Activated CD8-positive, alpha-beta T cell treated with anti-CD3 and anti-CD28 coated beads for 36 hours (primary cell): ENCODE measurements around the gene CDKN1B. TPM values are rescaled to one million over a fixed set of nuclear protein-coding genes. Genes with fewer than 3 reads are reported as not detected.

Experiments
- ATAC-seq: fragments of 200-7000 bp; cut with Tn5 transposase; one replicate; pipeline ENCODE4 v1.10.0; 2021; ENCODE audit warnings: mild to moderate bottlenecking, moderate library complexity
- CTCF ChIA-PET: fragments of 350-600 bp; sonication (Branson Sonifier 250); formaldehyde crosslinking; loops from one replicate; lab custom pipeline; 2021; ENCODE audit warnings: antibody characterized with exemption; lab: Charles Lee
- POLR2A ChIA-PET: fragments of 350-600 bp; sonication (Branson Sonifier 250); formaldehyde crosslinking; loops from one replicate; lab custom pipeline; 2021; ENCODE audit warnings: antibody characterized with exemption; lab: Charles Lee
- DNase-seq: peaks from one replicate; pipeline ENCODE4 v3.0.0-alpha.2; 2020
- H3K27ac Mint-ChIP-seq: one replicate; pipeline ENCODE4 v1.8.0; 2021; ENCODE audit warnings: mild to moderate bottlenecking, mixed read lengths
- H3K27me3 Mint-ChIP-seq: one replicate; pipeline ENCODE4 v1.8.0; 2021; ENCODE audit warnings: mixed read lengths
- H3K36me3 Mint-ChIP-seq: one replicate; pipeline ENCODE4 v1.8.0; 2021; ENCODE audit warnings: low read depth, mixed read lengths
- H3K4me1 Mint-ChIP-seq: one replicate; pipeline ENCODE4 v1.8.0; 2021; ENCODE audit warnings: low read depth, mixed read lengths
- H3K4me3 Mint-ChIP-seq: one replicate; pipeline ENCODE4 v1.8.0; 2021; ENCODE audit warnings: mild to moderate bottlenecking, moderate library complexity, mixed read lengths
- H3K9me3 Mint-ChIP-seq: one replicate; pipeline ENCODE4 v1.8.0; 2021; ENCODE audit warnings: mixed read lengths
- intact Hi-C: fragments of 100-400 bp; cut with micrococcal nuclease; formaldehyde crosslinking; loops from one replicate; pipeline ENCODE4 v1.10.0; 2022
- total RNA-seq, 2 experiments: library from RNA; stranded (reverse); gene quantifications; one replicate each; pipeline ENCODE4 v1.2.3, GENCODE V29; 2021
- TF ChIP-seq, protein P1 (sequence below): fragments of 200-600 bp; IDR thresholded peaks from one replicate; pipeline ENCODE4 v1.8.0; 2022; ENCODE audit warnings: antibody characterized with exemption, mild to moderate bottlenecking

Gene CDKN1B
- total RNA-seq, 2 experiments from 2014 or later: 39.9 to 40.8 TPM

DNA sequence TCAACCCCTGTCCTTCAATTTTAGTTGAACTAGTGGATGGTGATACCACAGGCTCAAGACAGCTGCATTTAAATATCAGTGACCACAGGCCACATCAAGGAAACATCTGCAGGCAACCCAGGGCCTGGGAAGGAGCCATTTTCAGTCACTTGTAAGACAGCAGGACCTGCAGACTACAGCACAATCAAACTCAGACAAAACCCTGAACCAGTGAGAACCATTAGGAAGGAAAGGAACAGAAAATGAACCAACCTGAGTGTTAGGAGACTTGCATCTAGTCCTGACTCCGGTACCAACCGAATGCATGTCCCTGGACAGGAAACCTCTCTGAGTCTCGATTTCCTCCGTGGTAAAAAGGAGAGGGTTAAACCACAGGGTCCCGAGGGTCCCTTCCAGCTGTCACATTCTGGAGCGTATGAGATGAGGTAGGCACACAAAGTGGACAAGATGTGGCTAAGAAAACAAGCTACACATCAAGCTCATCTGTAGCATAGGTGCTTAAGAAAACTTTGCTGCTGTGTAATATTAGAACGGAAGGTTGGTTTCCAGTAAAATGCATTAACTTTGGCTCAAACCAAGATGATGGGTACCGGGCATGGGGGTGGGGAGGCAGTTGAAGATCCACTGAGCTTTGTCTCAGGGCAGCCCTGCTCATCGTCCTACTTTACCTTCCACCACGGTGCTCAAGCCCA is 1.6 kb upstream of the CDKN1B start:
- H3K27ac Mint-ChIP-seq: peak overlapping the region; percentile 95
- ChIA-PET POLR2A (interaction anchor here (0.8 to 9.8 kb wide), 8 partner anchors 9 to 358 kb away, joined by 3 to 151 read pairs (median 14); partner anchors contain the start of genes BORCS5, DUSP16 and GPR19), CTCF (interaction anchor here (0.5 to 4.4 kb wide), 10 partner anchors 11 to 987 kb away, joined by 3 to 35 read pairs (median 4); no protein-coding TSS in a partner anchor)
- peak overlapping the region; percentile 77 for H3K4me3 Mint-ChIP-seq
- ATAC-seq (peak; percentile 13), DNase-seq (peak; percentile 77)
- no peaks in the 10 kb centered on the region for H3K27me3 Mint-ChIP-seq
- no peaks in the 10 kb centered on the region for H3K9me3 Mint-ChIP-seq
- peaks cover 31% of the 10 kb centered on the region for H3K36me3 Mint-ChIP-seq
- intact Hi-C loops: loop anchor here (2.0 kb wide), 1 partner anchor 19 kb away; the partner anchor contains the start of gene GPR19
- H3K4me1 Mint-ChIP-seq: peaks cover 41% of the 10 kb centered on the region
- TF ChIP-seq, protein P1, sequence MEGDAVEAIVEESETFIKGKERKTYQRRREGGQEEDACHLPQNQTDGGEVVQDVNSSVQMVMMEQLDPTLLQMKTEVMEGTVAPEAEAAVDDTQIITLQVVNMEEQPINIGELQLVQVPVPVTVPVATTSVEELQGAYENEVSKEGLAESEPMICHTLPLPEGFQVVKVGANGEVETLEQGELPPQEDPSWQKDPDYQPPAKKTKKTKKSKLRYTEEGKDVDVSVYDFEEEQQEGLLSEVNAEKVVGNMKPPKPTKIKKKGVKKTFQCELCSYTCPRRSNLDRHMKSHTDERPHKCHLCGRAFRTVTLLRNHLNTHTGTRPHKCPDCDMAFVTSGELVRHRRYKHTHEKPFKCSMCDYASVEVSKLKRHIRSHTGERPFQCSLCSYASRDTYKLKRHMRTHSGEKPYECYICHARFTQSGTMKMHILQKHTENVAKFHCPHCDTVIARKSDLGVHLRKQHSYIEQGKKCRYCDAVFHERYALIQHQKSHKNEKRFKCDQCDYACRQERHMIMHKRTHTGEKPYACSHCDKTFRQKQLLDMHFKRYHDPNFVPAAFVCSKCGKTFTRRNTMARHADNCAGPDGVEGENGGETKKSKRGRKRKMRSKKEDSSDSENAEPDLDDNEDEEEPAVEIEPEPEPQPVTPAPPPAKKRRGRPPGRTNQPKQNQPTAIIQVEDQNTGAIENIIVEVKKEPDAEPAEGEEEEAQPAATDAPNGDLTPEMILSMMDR: no peak

DNA sequence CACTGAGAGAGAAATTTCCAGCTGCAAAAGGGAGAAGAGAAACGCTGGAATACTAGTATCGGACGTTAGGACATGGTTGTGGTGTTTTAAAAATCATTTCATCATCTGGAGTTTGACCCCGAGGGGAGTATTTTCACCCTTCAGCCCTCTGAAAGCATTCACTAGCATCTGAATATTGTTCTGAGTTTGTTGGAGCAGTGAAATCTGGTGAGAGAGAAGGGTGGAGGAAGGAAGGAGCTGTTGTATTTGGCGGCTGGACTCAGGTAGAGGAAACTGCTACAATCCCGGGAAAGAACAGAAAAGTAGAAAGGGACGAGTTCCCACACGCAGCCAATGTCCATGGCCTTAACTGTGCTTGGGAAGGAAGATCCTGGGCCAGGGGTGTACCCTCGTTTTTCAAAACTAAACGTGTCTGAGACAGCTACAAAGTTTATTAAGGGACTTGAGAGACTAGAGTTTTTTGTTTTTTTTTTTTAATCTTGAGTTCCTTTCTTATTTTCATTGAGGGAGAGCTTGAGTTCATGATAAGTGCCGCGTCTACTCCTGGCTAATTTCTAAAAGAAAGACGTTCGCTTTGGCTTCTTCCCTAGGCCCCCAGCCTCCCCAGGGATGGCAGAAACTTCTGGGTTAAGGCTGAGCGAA is 896 bp upstream of the CDKN1B start:
- no peak for DNase-seq
- H3K27me3 Mint-ChIP-seq: no peaks in the 10 kb centered on the region
- peaks cover 48% of the 10 kb centered on the region for H3K4me1 Mint-ChIP-seq
- H3K27ac Mint-ChIP-seq: peak overlapping the region; percentile 95
- H3K4me3 Mint-ChIP-seq: peak overlapping the region; percentile 77
- CTCF ChIA-PET: interaction anchor here (0.5 to 4.4 kb wide), 12 partner anchors 10 to 988 kb away, joined by 3 to 35 read pairs (median 3); no protein-coding TSS in a partner anchor
- TF ChIP-seq, protein P1: no peak
- no peaks in the 10 kb centered on the region for H3K9me3 Mint-ChIP-seq
- intact Hi-C loops: loop anchor here (2.0 kb wide), 1 partner anchor 19 kb away; the partner anchor contains the start of gene GPR19
- POLR2A ChIA-PET: interaction anchor here (0.8 to 9.8 kb wide), 8 partner anchors 9 to 359 kb away, joined by 3 to 151 read pairs (median 14); partner anchors contain the start of genes BORCS5, DUSP16 and GPR19
- no peak for ATAC-seq
- H3K36me3 Mint-ChIP-seq: peaks cover 38% of the 10 kb centered on the region

DNA sequence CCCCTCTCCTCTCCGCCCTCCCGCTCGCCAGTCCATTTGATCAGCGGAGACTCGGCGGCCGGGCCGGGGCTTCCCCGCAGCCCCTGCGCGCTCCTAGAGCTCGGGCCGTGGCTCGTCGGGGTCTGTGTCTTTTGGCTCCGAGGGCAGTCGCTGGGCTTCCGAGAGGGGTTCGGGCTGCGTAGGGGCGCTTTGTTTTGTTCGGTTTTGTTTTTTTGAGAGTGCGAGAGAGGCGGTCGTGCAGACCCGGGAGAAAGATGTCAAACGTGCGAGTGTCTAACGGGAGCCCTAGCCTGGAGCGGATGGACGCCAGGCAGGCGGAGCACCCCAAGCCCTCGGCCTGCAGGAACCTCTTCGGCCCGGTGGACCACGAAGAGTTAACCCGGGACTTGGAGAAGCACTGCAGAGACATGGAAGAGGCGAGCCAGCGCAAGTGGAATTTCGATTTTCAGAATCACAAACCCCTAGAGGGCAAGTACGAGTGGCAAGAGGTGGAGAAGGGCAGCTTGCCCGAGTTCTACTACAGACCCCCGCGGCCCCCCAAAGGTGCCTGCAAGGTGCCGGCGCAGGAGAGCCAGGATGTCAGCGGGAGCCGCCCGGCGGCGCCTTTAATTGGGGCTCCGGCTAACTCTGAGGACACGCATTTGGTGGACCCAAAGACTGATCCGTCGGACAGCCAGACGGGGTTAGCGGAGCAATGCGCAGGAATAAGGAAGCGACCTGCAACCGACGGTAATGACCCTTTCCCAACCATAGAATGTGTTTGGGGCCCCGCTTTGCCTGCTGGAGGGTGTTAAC is 615 bp downstream of the CDKN1B start:
- intact Hi-C loops: loop anchor here (1.0 to 2.0 kb wide), 2 partner anchors 8 to 21 kb away; partner anchors contain the start of gene GPR19
- DNase-seq (peak; percentile 29), ATAC-seq (peak; percentile 10)
- POLR2A ChIA-PET: interaction anchor here (0.6 to 9.8 kb wide), 8 partner anchors 7 to 1677 kb away, joined by 3 to 151 read pairs (median 6); partner anchors contain the start of genes BORCS5 and GPR19
- H3K4me3 Mint-ChIP-seq: peak overlapping the region; percentile 86
- TF ChIP-seq, protein P1: no peak
- peak overlapping the region; percentile 98 for H3K27ac Mint-ChIP-seq
- H3K9me3 Mint-ChIP-seq: no peaks in the 10 kb centered on the region
- H3K4me1 Mint-ChIP-seq: peaks cover 43% of the 10 kb centered on the region
- H3K27me3 Mint-ChIP-seq: no peaks in the 10 kb centered on the region
- H3K36me3 Mint-ChIP-seq: peaks cover 52% of the 10 kb centered on the region
- CTCF ChIA-PET: interaction anchor here (2.2 to 2.4 kb wide), 2 partner anchors 9 to 19 kb away, joined by 12 to 28 read pairs; no protein-coding TSS in a partner anchor

DNA sequence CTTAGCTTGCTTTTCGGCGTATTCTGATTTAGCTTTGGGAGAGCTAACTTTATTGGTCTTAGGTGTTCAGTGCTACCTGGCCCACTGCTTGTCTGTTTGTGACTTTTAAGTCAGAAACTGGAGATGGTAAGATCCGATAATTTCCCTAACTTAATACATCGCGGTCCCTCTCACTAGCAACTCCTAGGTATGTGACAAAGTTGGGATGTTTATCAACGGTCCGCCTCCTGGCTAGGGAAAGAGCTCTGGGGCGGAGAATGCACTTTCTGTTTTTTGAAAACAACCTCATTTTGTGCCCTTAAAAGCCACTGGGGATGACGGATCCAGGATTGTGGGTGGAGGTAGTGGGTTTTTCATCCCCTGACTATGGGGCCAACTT is 1.2 kb downstream of the CDKN1B start:
- no peak for ATAC-seq
- Mint-ChIP-seq H3K9me3 (no peaks in the 10 kb centered on the region), H3K27me3 (no peaks in the 10 kb centered on the region), H3K4me1 (peaks cover 39% of the 10 kb centered on the region), H3K4me3 (peak overlapping the region; percentile 86), H3K36me3 (peaks cover 57% of the 10 kb centered on the region), H3K27ac (peak overlapping the region; percentile 98)
- TF ChIP-seq, protein P1: no peak
- DNase-seq: peak; percentile 41
- ChIA-PET CTCF (interaction anchor here (1.0 to 2.2 kb wide), 2 partner anchors 19 to 20 kb away, joined by 4 to 28 read pairs; no protein-coding TSS in a partner anchor), POLR2A (interaction anchor here (0.6 to 9.8 kb wide), 8 partner anchors 11 to 1676 kb away, joined by 3 to 151 read pairs (median 4); partner anchors contain the start of genes BORCS5 and GPR19)
- intact Hi-C loops: no loop called here
